ENCODE measurements around the gene FGGY. TPM values are rescaled to one million over a fixed set of nuclear protein-coding genes. Genes with fewer than 3 reads are reported as not detected.

FGGY gene
- total RNA-seq, 1 donor from 2014 or later, result 31.2 TPM

GRCh38 chr1:59545830-59546229 lies 248.9 kb downstream of the FGGY start:
- H3K4me1 ChIP-seq, result peaks cover 12% of the 10 kb centered on the region
- H3K36me3 ChIP-seq, result no peaks in the 10 kb centered on the region
- DNase-seq, result no peak
- H3K4me3 ChIP-seq, result no peak overlapping the region
- TF ChIP-seq CTCF (IDR thresholded peaks at IDR 0.05; ENCODE audit: borderline replicate concordance), result no peak
- H3K9me3 ChIP-seq (replicated peaks), result no peaks in the 10 kb centered on the region
- intact Hi-C loops (cut with micrococcal nuclease), result no loop called here
- H3K27me3 ChIP-seq (ENCODE audit: low read depth), result no peaks in the 10 kb centered on the region
- H3K27ac ChIP-seq (replicated peaks), result no peak overlapping the region

- no peak overlapping the region for H3K4me3 ChIP-seq
- H3K27ac ChIP-seq (replicated peaks), result no peak overlapping the region
- no peak for TF ChIP-seq CTCF (IDR thresholded peaks at IDR 0.05; ENCODE audit: borderline replicate concordance)
- no peaks in the 10 kb centered on the region for H3K36me3 ChIP-seq
- DNase-seq, result no peak
- H3K27me3 ChIP-seq (ENCODE audit: low read depth), result no peaks in the 10 kb centered on the region
- intact Hi-C loops (cut with micrococcal nuclease), result no loop called here
- H3K4me1 ChIP-seq, result peaks cover 3% of the 10 kb centered on the region
- H3K9me3 ChIP-seq (replicated peaks), result no peaks in the 10 kb centered on the region
Measured at GRCh38 chr1:59549066-59549837, 252.4 kb downstream of the FGGY start.

- Histone ChIP-seq H3K27ac (replicated peaks) (no peak overlapping the region), H3K4me1 (peaks cover 3% of the 10 kb centered on the region), H3K4me3 (no peak overlapping the region), H3K27me3 (ENCODE audit: low read depth) (no peaks in the 10 kb centered on the region), H3K9me3 (replicated peaks) (no peaks in the 10 kb centered on the region), H3K36me3 (peaks cover 2% of the 10 kb centered on the region)
- DNase-seq, result no peak
- TF ChIP-seq CTCF (IDR thresholded peaks at IDR 0.05; ENCODE audit: borderline replicate concordance), result no peak
- intact Hi-C loops (cut with micrococcal nuclease), result no loop called here
Measured at GRCh38 chr1:59549903-59550302, 253.0 kb downstream of the FGGY start.

- no peak overlapping the region for H3K4me3 ChIP-seq
- no peak overlapping the region for H3K27ac ChIP-seq (replicated peaks)
- no peaks in the 10 kb centered on the region for H3K27me3 ChIP-seq (ENCODE audit: low read depth)
- DNase-seq, result no peak
- no peaks in the 10 kb centered on the region for H3K9me3 ChIP-seq (replicated peaks)
- no peak for TF ChIP-seq CTCF (IDR thresholded peaks at IDR 0.05; ENCODE audit: borderline replicate concordance)
- intact Hi-C loops (cut with micrococcal nuclease), result no loop called here
- H3K4me1 ChIP-seq, result peaks cover 3% of the 10 kb centered on the region
- H3K36me3 ChIP-seq, result peaks cover 8% of the 10 kb centered on the region
Measured at GRCh38 chr1:59552007-59552406, 255.1 kb downstream of the FGGY start.

GRCh38 chr1:59553371-59553770 lies 256.5 kb downstream of the FGGY start:
- no peak overlapping the region for H3K27ac ChIP-seq (replicated peaks)
- intact Hi-C loops (cut with micrococcal nuclease), result no loop called here
- no peak for TF ChIP-seq CTCF (IDR thresholded peaks at IDR 0.05; ENCODE audit: borderline replicate concordance)

More at GRCh38 chr1:59553371-59553770, 256.5 kb downstream of the FGGY start:
- peaks cover 3% of the 10 kb centered on the region for H3K4me1 ChIP-seq
- H3K27me3 ChIP-seq (ENCODE audit: low read depth), result no peaks in the 10 kb centered on the region
- H3K9me3 ChIP-seq (replicated peaks), result peaks cover 8% of the 10 kb centered on the region
- H3K4me3 ChIP-seq, result no peak overlapping the region
- DNase-seq, result no peak
- peaks cover 15% of the 10 kb centered on the region for H3K36me3 ChIP-seq

All from left ventricle myocardium inferior (tissue), 1 donor.